Muscle of leg (tissue), 11 donors: ENCODE measurements around the gene GPR65. TPM values are rescaled to one million over a fixed set of nuclear protein-coding genes. Genes with fewer than 3 reads are reported as not detected.
A peak's percentile ranks its signal among the peaks of the same experiment; 100 is the strongest.

Source experiments
- DNase-seq: peaks from one replicate; pipeline ENCODE4 v3.0.0; 2013
- H3K27ac ChIP-seq: one replicate; pipeline ENCODE4 v1.5.1; 2013; ENCODE audit warnings: mild to moderate bottlenecking, low read length, control low read depth
- H3K27me3 ChIP-seq: one replicate; pipeline ENCODE4 v1.6.1; 2013; ENCODE audit warnings: low read length; ENCODE audit not compliant: control insufficient read depth, insufficient read depth
- H3K36me3 ChIP-seq: one replicate; pipeline ENCODE4 v1.6.1; 2013; ENCODE audit warnings: low read length; ENCODE audit not compliant: control insufficient read depth, insufficient read depth
- H3K4me1 ChIP-seq: one replicate; pipeline ENCODE4 v1.6.1; 2013; ENCODE audit warnings: low read length; ENCODE audit not compliant: control insufficient read depth, insufficient read depth
- H3K4me3 ChIP-seq: one replicate; pipeline ENCODE4 v1.5.1; 2013; ENCODE audit warnings: low read length, control low read depth
- H3K9me3 ChIP-seq: replicated peaks from 2 replicates; pipeline ENCODE4 v1.6.1; 2013; ENCODE audit warnings: low read depth, low read length; ENCODE audit not compliant: control insufficient read depth
- WGBS: methylation state at CpG from one replicate; pipeline ENCODE4 v1.1.5; 2013; ENCODE audit warnings: missing lambda C conversion rate; ENCODE audit not compliant: insufficient coverage; 5-methylcytosine and 5-hydroxymethylcytosine counted together
- polyA plus RNA-seq, 8 donors: library from polyadenylated mRNA; unstranded; fragments of 120-200 nt; gene quantifications; one replicate each; pipeline versions ENCODE4 v1.2.1 to v1.2.3, GENCODE V29; 2013; ENCODE audit warnings: inconsistent platforms in 1 of 8, low replicate concordance in 1 of 8; ENCODE audit not compliant: insufficient read length in 8 of 8, insufficient read depth in 1 of 8
- total RNA-seq: library from RNA; stranded (reverse); fragments of 120-200 nt; gene quantifications from one replicate; pipeline ENCODE4 v1.2.4, GENCODE V29; 2013

Gene GPR65
- total and polyA plus RNA-seq, 9 donors, result 0.28 to 0.60 (median 0.52) TPM

DNA sequence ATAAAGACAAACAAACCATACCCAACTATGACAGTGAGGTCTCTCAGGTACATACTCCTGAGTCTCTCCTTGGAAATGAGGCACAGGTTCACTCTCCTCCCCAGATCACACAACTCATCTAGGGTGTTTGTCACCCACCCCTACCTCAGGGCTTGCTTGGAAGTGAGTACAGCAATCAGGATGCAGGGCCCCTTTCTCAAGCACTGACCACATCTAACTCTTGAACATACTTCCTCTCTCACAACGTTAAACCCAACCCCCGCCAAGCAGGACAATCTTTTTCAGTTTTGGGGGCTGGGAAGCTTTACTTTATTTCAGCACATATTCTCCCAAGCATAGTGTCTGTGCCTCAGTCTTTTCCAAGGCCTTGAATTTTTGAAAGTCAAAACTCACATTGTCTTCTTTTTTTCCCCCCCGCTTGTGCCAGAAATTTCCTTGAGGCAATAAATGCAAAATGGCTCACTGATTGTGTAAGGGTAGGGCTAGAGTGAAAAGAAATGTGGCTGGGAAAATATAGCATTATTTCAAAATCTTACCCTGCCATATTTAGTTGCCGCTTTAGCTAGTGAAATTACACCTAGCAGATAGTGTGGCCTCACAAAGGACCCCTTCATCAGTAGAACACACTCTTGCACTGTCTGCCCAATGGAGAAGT is 2.4 kb upstream of the GPR65 start:
- no peaks in the 10 kb centered on the region for H3K27me3 ChIP-seq
- H3K9me3 ChIP-seq, result no peaks in the 10 kb centered on the region
- no peak overlapping the region for H3K27ac ChIP-seq
- H3K4me3 ChIP-seq, result no peak overlapping the region
- WGBS, result 80% methylated on average over 3 of the region's 4 CpGs
- no peak for DNase-seq
- no peaks in the 10 kb centered on the region for H3K36me3 ChIP-seq
- no peaks in the 10 kb centered on the region for H3K4me1 ChIP-seq

DNA sequence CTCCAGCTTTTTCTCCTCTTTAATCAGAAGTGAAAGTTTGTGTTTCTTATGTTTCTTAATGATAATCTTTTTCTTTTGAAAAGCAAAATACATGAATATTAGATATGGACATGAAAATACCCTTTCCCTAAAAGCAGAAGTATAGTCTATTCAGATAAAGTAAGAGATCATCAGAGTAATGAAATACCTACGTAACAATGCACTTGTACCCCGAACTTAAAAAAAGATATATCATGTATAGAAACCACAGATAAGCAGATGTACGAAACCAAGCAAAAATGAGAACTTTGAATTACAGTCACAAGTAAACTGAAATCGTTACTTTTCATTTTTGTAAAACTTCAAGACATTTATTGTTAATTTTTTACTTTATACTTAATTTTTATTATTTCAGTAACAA is 1.5 kb upstream of the GPR65 start:
- H3K9me3 ChIP-seq, result no peaks in the 10 kb centered on the region
- H3K4me1 ChIP-seq, result no peaks in the 10 kb centered on the region
- H3K36me3 ChIP-seq, result no peaks in the 10 kb centered on the region
- H3K4me3 ChIP-seq, result no peak overlapping the region
- WGBS, result no CpG with 5 or more reads among the region's 4 CpGs
- no peak overlapping the region for H3K27ac ChIP-seq
- DNase-seq, result no peak
- H3K27me3 ChIP-seq, result no peaks in the 10 kb centered on the region

DNA sequence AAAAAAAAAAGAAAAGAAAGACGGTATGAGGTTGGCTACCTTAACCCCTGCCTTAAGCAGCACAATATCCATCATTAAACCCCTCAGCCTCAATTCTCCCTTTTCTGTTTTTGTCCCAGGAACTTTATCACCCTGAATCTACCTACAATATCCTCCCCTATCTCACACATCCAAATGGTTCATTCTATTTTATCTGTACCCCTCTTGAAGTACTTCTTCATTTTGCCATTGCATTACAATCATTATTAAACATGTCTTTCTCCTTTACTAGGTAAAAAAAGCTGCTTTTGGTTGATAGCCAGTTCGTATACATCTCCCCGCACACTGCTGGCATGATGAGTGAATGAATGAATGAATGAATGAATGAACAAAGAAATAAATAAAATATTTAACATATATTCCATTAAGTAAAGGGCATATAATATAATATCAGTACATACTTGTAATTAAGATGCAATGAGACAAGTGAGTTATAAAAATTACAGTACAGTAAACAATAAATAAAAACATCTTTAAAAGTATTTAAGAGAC is 364 bp upstream of the GPR65 start:
- H3K27ac ChIP-seq, result no peak overlapping the region
- H3K4me1 ChIP-seq, result no peaks in the 10 kb centered on the region
- no CpG with 5 or more reads among the region's 3 CpGs for WGBS

DNA sequence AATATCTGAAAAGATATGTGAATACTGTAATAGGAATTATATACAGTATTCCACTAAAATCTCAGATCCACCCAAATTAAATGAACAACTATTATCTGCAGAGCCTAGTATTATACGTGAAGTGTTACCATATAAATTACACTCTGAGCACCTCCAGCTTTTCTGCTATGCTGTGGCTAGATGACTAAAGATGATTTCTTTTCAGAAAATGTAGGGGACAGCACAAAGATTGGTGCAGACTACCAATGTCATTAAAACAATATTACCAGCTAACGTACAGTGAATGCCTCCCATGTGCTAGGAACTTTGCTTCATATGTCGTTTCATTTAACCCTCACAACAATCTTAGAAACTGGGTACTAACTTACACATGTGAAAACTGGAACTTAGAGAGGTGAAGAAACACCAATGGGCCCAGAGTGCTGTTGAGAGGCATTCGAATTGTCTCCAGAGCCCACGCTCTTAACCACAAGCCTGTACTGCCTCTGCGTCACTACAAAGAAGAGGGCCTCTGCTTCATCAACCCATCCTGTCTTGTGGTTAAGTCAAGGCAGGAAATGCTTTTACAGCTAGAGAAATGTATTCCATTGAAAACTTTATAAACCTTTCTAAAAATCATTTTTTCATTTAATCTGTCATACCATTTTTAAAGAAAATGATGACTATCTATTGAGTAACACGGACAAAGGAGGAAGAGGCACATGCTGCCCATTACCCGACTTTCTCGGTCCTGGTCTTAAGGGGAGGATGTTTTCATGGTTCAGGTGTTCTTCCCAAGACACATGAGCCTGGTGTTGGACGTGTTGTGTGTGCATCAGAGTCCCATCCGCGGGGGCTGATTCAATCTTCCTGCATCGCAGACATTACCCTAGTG is 1.3 kb downstream of the GPR65 start:
- Histone ChIP-seq H3K4me3 (no peak overlapping the region), H3K9me3 (no peaks in the 10 kb centered on the region), H3K36me3 (no peaks in the 10 kb centered on the region), H3K27me3 (no peaks in the 10 kb centered on the region), H3K27ac (no peak overlapping the region), H3K4me1 (no peaks in the 10 kb centered on the region)
- peak; percentile 32 for DNase-seq
- 96% methylated on average over 4 of the region's 13 CpGs for WGBS

More for the DNA sequence above, 364 bp upstream of the GPR65 start:
- no peak for DNase-seq
- Histone ChIP-seq H3K4me3 (no peak overlapping the region), H3K27me3 (no peaks in the 10 kb centered on the region), H3K36me3 (no peaks in the 10 kb centered on the region), H3K9me3 (no peaks in the 10 kb centered on the region)

DNA sequence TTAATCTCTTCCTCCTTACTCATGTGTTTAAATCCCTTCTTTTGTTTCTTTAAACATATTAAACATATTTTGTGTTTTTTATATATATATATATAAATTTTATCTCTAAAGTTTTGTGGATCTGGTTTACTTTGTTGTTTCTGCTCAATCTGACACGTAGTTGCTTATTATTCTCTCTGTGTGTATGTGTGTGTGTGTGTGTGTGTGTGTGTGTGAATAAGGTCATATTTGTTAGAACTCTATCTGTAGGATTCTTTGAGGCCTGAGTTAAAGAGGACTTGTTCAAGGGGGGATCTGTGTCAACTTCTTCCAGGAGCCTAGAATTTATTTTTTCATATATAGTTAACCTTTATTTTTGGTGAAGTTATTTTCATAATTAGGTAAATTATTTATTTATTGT is 2.7 kb downstream of the GPR65 start:
- Histone ChIP-seq H3K36me3 (no peaks in the 10 kb centered on the region), H3K27me3 (no peaks in the 10 kb centered on the region), H3K9me3 (no peaks in the 10 kb centered on the region), H3K4me3 (no peak overlapping the region), H3K27ac (no peak overlapping the region), H3K4me1 (no peaks in the 10 kb centered on the region)
- DNase-seq, result no peak
- no CpG with 5 or more reads among the region's 1 CpG for WGBS

DNA sequence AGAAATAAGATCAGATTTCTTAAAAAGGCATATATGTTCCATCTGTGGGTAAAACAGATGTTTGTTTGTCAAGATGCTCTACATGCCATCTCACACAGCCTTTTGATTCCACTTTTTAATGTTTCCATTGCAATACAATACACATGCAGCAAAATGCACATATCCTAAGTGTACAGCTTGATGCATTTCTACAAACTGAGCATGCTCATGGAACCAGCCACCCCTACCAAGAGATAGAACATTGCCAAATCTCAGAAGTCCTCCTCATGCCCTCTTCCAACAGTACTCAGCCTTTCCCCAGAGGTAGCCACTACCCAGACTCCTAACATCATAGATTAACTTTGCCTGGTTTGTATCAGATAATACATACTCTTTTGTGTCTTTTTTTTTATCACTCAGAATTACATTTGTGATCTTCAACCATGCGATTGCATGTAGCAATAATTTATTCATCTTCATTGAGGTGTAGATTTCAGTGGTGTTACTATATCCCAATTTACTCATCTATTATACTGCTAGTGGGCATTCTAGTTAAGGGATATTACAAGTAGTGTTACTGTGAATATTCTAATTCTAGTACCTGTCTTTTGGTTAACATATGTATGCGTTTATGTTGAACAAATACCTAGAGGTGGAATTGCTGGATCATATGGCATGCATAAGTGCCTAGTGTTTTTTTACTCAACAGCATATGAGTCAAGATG is 3.3 kb downstream of the GPR65 start:
- WGBS, result no CpG with 5 or more reads among the region's 2 CpGs
- Histone ChIP-seq H3K4me3 (no peak overlapping the region), H3K27me3 (no peaks in the 10 kb centered on the region), H3K36me3 (no peaks in the 10 kb centered on the region), H3K9me3 (no peaks in the 10 kb centered on the region), H3K4me1 (no peaks in the 10 kb centered on the region), H3K27ac (no peak overlapping the region)
- DNase-seq, result no peak

DNA sequence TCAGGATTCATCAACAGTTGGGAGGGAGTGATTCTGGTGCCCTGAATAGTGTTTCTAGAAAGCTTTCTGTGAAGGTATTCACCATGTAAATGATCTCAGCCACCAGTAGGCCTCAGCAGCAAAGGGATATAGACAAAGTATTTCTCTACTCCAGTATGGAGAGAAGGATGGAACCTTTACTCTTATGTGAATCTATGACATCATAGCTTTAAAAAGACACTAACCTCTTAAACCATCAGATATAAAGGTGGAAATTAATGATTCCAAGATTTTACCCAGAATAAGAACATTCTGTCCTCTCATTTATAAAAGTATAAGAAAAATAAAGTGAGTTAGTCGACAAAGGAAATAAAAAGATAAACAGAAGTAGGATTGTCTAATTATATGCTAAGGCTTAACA is 4.6 kb downstream of the GPR65 start:
- Histone ChIP-seq H3K27ac (no peak overlapping the region), H3K27me3 (no peaks in the 10 kb centered on the region), H3K4me3 (no peak overlapping the region), H3K4me1 (no peaks in the 10 kb centered on the region), H3K36me3 (no peaks in the 10 kb centered on the region), H3K9me3 (no peaks in the 10 kb centered on the region)
- no peak for DNase-seq
- WGBS, result no CpG with 5 or more reads among the region's 1 CpG

DNA sequence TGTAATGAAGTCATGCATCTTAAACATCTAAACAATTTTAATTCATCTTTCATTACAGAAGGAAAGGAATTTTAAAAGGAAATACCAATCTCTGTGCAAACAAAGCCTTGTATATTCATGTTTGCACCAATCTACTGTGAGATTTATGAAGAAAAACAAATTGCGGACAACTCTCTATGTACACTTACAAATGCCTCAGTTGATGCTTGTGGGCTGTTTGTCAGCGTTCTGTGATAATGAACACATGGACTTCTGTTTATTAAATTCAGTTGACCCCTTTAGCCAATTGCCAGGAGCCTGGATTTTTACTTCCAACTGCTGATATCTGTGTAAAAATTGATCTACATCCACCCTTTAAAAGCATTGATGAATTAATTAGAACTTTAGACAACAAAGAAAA is 5.4 kb downstream of the GPR65 start:
- no peak overlapping the region for H3K27ac ChIP-seq
- DNase-seq, result no peak
- H3K36me3 ChIP-seq, result no peaks in the 10 kb centered on the region
- WGBS, result no CpG with 5 or more reads among the region's 2 CpGs
- H3K4me3 ChIP-seq, result no peak overlapping the region
- H3K27me3 ChIP-seq, result no peaks in the 10 kb centered on the region
- no peaks in the 10 kb centered on the region for H3K4me1 ChIP-seq
- no peaks in the 10 kb centered on the region for H3K9me3 ChIP-seq

DNA sequence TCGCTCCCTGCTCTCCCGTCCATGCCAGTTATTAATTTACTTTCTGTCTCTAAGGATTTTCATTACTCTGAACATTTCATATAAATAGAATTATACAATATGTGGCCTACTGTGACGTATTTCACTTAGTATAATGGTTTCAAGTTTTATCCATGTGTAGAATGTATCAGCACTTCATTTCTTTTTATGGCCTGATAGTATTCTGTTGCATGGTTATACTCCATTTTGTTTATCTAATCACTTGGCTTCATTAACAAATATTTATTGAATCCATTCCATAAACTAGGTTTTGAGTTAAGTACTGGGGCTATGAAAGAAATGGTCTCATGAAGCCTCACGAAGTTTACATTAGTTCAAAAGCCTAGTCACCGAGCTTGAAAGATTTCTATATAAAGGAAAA is 7.6 kb downstream of the GPR65 start:
- H3K36me3 ChIP-seq, result no peaks in the 10 kb centered on the region
- H3K27me3 ChIP-seq, result no peaks in the 10 kb centered on the region
- no peak overlapping the region for H3K4me3 ChIP-seq
- no peak overlapping the region for H3K27ac ChIP-seq
- DNase-seq, result no peak
- H3K4me1 ChIP-seq, result no peaks in the 10 kb centered on the region
- no peaks in the 10 kb centered on the region for H3K9me3 ChIP-seq
- no CpG with 5 or more reads among the region's 5 CpGs for WGBS

DNA sequence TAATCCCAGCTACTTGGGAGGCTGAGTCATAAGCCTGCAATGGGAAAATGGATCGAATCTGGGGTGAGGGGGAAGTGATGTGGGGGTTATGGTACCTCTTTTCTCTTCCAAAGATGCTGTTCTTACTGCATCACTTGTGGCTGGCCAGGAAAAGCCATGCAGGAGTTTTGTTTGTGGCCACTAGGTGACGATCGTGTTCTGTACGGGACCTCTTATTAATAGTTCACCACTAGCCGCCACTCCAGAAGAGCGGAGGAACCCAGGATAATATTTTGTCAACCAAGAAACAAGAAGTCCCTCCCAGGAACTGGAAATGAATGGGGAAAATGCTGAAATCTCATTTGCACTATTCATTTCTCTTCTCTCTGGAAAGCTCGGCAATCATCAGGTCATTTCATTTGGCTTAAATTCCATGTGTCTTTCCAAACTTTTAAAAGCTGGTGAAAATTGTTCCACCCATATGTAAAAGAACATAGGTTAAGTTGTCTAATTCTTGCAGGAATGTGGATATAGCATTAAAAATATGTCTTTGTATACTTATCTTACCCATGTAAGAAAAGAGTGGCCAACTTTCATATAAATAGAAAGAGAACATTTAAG is 8.9 kb downstream of the GPR65 start:
- DNase-seq, result peak; percentile 87
- Histone ChIP-seq H3K27me3 (no peaks in the 10 kb centered on the region), H3K4me3 (no peak overlapping the region), H3K27ac (no peak overlapping the region), H3K4me1 (no peaks in the 10 kb centered on the region), H3K36me3 (no peaks in the 10 kb centered on the region), H3K9me3 (no peaks in the 10 kb centered on the region)
- 11% methylated on average over 1 of the region's 7 CpGs for whole genome bisulfite sequencing
